ENCODE measurements around the gene ZBTB7C.

ZBTB7C gene

GRCh38 chr18:48111587-48111986, 297.6 kb downstream of the ZBTB7C start:
- no peak overlapping the region for H3K27ac ChIP-seq
- TF ChIP-seq CTCF (conservative IDR thresholded peaks at IDR 0.05) (no peak), ZFX (IDR thresholded peaks at IDR 0.05) (no peak)

DNA sequence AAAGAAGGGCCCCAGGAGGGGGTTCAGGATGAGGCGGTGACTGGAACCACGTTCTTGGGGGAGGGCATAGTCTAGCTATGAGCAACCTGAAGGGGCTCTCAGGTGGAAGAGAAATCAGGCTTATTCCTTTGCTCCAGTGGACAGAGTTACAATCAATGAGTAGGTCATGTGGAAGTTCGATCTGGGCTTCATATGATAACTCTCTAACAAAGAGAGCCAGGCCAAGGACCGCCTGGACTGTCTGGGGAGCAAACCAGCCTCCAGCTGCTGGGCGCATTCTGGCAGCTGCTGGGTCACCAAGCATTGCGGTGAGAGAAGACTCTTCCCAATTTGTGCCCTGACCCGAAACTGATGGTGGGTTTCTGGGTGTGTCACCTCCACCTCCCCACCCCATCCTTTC, 298.4 kb downstream of the ZBTB7C start:
- TF ChIP-seq ZFX (IDR thresholded peaks at IDR 0.05) = no peak
- no peak for TF ChIP-seq CTCF (conservative IDR thresholded peaks at IDR 0.05)
- H3K27ac ChIP-seq = no peak overlapping the region

GRCh38 chr18:48109961-48110493, 299.2 kb downstream of the ZBTB7C start:
- TF ChIP-seq CTCF (conservative IDR thresholded peaks at IDR 0.05) = no peak
- no peak for TF ChIP-seq ZFX (IDR thresholded peaks at IDR 0.05)
- no peak overlapping the region for H3K27ac ChIP-seq

GRCh38 chr18:48108136-48108535, 301.0 kb downstream of the ZBTB7C start:
- peak overlapping the region; percentile 40; the same call in 1 of the 2 replicates for H3K27ac ChIP-seq
- TF ChIP-seq CTCF (conservative IDR thresholded peaks at IDR 0.05) = no peak
- no peak for TF ChIP-seq ZFX (IDR thresholded peaks at IDR 0.05)

DNA sequence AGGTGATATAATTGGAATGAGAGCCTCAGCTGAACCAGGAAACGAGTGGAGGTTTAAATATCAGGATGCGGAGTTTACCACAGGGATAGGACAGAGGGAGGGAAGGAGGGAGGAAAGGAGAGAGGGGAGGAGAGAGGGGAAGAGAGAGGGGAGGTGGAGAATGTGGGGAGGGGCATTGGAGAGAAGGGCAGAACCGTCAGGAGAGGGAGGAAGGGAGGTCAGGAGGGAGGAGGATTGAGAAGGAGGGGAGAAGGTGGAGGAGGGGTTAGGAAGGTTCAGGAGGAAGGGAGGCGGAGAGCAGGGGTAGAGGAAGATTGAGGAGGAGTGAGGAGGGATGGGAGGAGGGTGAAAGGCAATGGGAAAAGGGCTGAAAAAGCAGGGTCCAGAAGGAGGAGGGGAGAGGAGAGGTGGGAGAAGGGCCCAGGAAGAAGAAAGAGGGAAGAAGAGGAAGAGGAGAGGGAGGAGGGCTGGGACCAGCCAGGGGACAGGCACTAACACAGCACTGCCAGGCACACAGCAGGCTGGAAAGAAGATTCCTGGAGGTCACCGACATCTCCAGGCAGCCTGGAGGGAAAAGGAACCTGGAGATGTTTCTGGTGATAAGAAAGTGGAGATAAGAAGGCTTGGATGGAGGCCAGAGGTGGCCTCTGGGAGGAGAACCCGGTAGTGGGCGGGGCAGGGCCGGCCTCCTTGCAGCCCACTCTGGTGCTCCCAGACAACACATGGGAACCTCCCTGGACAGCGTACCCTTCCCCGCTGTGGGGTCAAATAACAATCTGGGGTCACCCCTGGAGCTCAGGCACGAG, 302.0 kb downstream of the ZBTB7C start:
- TF ChIP-seq CTCF (conservative IDR thresholded peaks at IDR 0.05) (no peak), ZFX (IDR thresholded peaks at IDR 0.05) (no peak)
- peak overlapping the region; percentile 40 for H3K27ac ChIP-seq

DNA sequence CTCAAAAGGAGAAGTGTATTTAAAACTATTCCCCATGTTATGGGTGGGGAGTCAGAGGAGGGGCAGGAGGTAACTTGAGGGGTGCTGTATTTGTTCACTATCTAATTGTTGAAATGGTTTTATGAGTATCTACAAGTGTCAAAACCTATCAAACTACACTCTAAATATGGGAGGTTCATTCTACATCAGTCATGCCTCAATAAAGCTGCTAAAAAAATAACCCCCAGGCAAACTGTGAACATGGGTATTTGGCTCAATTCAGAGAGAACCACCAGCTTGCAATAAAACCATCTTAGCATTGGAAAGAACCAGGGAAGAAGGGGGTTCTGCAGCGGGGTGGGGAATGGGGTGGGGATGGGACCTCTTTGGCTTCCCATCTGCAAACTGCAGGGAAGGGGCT, 302.7 kb downstream of the ZBTB7C start:
- peak overlapping the region; percentile 40; the same call in 1 of the 2 replicates for H3K27ac ChIP-seq
- TF ChIP-seq ZFX (IDR thresholded peaks at IDR 0.05) = no peak
- no peak for TF ChIP-seq CTCF (conservative IDR thresholded peaks at IDR 0.05)

GRCh38 chr18:48105317-48105716, 303.9 kb downstream of the ZBTB7C start:
- no peak for TF ChIP-seq ZFX (IDR thresholded peaks at IDR 0.05)
- no peak for TF ChIP-seq CTCF (conservative IDR thresholded peaks at IDR 0.05)

More at GRCh38 chr18:48105317-48105716, 303.9 kb downstream of the ZBTB7C start:
- no peak overlapping the region for H3K27ac ChIP-seq
